ENCODE data around the gene SLC5A3.

DNA sequence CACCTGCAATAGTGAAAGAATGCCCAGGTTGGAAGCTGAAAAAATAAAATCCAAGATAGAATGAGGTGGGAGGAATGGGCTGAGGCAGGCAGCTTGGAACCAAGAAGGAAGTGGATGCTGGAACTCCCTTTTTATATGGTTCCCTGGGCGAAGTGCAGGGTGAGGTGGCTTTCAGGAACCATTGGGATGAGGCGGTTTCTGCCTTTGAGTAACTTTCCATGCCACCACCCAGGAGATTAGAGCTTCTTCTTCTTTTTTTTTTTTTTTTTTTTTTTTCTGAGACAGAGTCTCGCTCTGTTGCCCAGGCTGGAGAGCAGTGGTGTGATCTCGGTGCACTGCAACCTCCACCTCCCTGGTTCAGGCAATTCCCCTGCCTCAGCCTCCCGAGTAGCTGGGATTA lies 17.8 kb upstream of the SLC5A3 start:
- TF ChIP-seq CTCF (IDR thresholded peaks at IDR 0.05) (no peak), POLR2AphosphoS5 (IDR thresholded peaks at IDR 0.05) (no peak)

Measured in prostate gland (tissue), 2 donors.